ENCODE measurements around the gene TMEM120B. TPM values are rescaled to one million over a fixed set of nuclear protein-coding genes. Genes with fewer than 3 reads are reported as not detected.
A peak's percentile ranks its signal among the peaks of the same experiment; 100 is the strongest.

TMEM120B gene
- total and polyA plus RNA-seq, 2 experiments from 2014 or later, result 5.5 to 9.5 TPM

DNA sequence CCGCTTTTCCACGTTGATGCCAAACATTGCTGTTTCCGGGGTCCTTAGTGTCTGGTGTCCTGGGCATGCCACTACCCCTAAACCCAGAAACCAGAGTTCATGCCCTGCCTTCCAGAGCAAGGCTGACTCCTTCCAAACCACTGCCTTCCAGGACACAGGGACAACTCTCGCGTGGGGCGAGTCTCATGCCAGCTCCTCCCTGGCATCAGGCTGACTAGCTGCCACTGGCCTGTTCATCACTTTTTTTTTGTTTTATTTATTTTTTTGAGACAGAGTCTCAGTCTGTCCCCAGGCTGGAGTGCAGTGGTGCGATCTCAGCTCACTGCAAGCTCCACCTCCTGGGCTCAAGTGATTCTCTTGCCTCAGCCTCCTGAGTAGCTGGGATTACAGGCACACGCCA, 96.1 kb downstream of the TMEM120B start:
- H3K36me3 ChIP-seq (replicated peaks; ENCODE audit: insufficient read depth, low read depth), result no peaks in the 10 kb centered on the region
- no peaks in the 10 kb centered on the region for H3K9me3 ChIP-seq (ENCODE audit: low read depth)
- no peak overlapping the region for H2AFZ ChIP-seq
- no peak for DNase-seq (ENCODE audit: low spot score)
- 95% methylated on average over 8 of the region's 8 CpGs for WGBS (ENCODE audit: low lambda C conversion rate, missing lambda C conversion rate)
- no peak overlapping the region for H3K4me2 ChIP-seq
- H3K79me2 ChIP-seq, result peaks cover 91% of the 10 kb centered on the region
- H3K4me1 ChIP-seq (ENCODE audit: insufficient read depth), result peaks cover 43% of the 10 kb centered on the region
- no peaks in the 10 kb centered on the region for H3K9me2 ChIP-seq (replicated peaks; ENCODE audit: insufficient read depth)
- H3K4me3 ChIP-seq, result no peak overlapping the region
- peaks cover 39% of the 10 kb centered on the region for H4K20me1 ChIP-seq (ENCODE audit: insufficient read depth, poor library complexity, severe bottlenecking)
- H3K27me3 ChIP-seq, result no peaks in the 10 kb centered on the region
- H3K27ac ChIP-seq, result no peak overlapping the region
- no peak for TF ChIP-seq EZH2phosphoT487 (IDR thresholded peaks at IDR 0.05; ENCODE audit: low read depth, severe bottlenecking, unreplicated experiment)
- no peak for TF ChIP-seq EZH2 (IDR thresholded peaks at IDR 0.05; ENCODE audit: borderline replicate concordance)
- TF ChIP-seq, protein P1, sequence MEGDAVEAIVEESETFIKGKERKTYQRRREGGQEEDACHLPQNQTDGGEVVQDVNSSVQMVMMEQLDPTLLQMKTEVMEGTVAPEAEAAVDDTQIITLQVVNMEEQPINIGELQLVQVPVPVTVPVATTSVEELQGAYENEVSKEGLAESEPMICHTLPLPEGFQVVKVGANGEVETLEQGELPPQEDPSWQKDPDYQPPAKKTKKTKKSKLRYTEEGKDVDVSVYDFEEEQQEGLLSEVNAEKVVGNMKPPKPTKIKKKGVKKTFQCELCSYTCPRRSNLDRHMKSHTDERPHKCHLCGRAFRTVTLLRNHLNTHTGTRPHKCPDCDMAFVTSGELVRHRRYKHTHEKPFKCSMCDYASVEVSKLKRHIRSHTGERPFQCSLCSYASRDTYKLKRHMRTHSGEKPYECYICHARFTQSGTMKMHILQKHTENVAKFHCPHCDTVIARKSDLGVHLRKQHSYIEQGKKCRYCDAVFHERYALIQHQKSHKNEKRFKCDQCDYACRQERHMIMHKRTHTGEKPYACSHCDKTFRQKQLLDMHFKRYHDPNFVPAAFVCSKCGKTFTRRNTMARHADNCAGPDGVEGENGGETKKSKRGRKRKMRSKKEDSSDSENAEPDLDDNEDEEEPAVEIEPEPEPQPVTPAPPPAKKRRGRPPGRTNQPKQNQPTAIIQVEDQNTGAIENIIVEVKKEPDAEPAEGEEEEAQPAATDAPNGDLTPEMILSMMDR (IDR thresholded peaks at IDR 0.05; ENCODE audit: poor library complexity), result no peak

- peaks cover 45% of the 10 kb centered on the region for H3K4me1 ChIP-seq (ENCODE audit: insufficient read depth)
- H3K9me2 ChIP-seq (replicated peaks; ENCODE audit: insufficient read depth), result no peaks in the 10 kb centered on the region
- peaks cover 44% of the 10 kb centered on the region for H4K20me1 ChIP-seq (ENCODE audit: insufficient read depth, poor library complexity, severe bottlenecking)
- no peak overlapping the region for H3K27ac ChIP-seq
- no peaks in the 10 kb centered on the region for H3K9me3 ChIP-seq (ENCODE audit: low read depth)
- DNase-seq (ENCODE audit: low spot score), result no peak
- TF ChIP-seq EZH2phosphoT487 (IDR thresholded peaks at IDR 0.05; ENCODE audit: low read depth, severe bottlenecking, unreplicated experiment), result no peak
- TF ChIP-seq, protein P1 (IDR thresholded peaks at IDR 0.05; ENCODE audit: poor library complexity), result no peak
- TF ChIP-seq EZH2 (IDR thresholded peaks at IDR 0.05; ENCODE audit: borderline replicate concordance), result no peak
- 94% methylated on average over 27 of the region's 27 CpGs for whole genome bisulfite sequencing (ENCODE audit: low lambda C conversion rate, missing lambda C conversion rate)
- no peaks in the 10 kb centered on the region for H3K27me3 ChIP-seq
- H3K4me2 ChIP-seq, result no peak overlapping the region
- no peak overlapping the region for H2AFZ ChIP-seq
- H3K36me3 ChIP-seq (replicated peaks; ENCODE audit: insufficient read depth, low read depth), result no peaks in the 10 kb centered on the region
- no peak overlapping the region for H3K4me3 ChIP-seq
- peaks cover 95% of the 10 kb centered on the region for H3K79me2 ChIP-seq
Measured at GRCh38 chr12:121809712-121810116, 97.2 kb downstream of the TMEM120B start.

DNA sequence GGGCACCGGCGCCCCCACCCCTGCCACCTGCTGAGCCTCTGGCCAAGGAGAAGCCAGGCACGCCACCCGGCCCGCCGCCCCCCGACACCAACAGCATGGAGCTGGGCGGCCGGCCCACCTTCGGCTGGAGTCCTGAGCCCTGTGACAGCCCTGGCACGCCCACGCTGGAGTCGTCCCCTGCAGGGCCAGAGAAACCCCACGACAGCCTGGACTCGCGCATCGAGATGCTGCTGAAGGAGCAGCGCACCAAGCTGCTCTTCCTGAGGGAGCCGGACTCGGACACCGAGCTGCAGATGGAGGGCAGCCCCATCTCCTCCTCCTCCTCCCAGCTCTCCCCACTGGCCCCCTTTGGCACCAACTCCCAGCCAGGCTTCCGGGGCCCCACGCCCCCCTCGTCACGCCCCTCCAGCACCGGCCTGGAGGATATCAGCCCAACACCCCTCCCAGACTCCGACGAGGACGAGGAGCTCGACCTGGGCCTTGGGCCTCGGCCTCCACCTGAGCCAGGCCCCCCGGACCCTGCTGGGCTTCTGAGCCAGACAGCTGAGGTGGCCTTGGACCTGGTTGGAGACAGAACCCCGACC, 97.8 kb downstream of the TMEM120B start:
- H2AFZ ChIP-seq, result no peak overlapping the region
- no peak overlapping the region for H3K27ac ChIP-seq
- H4K20me1 ChIP-seq (ENCODE audit: insufficient read depth, poor library complexity, severe bottlenecking), result peaks cover 44% of the 10 kb centered on the region
- 91% methylated on average over 26 of the region's 33 CpGs for WGBS (ENCODE audit: low lambda C conversion rate, missing lambda C conversion rate)
- TF ChIP-seq, protein P1 (IDR thresholded peaks at IDR 0.05; ENCODE audit: poor library complexity), result no peak
- no peak for TF ChIP-seq EZH2 (IDR thresholded peaks at IDR 0.05; ENCODE audit: borderline replicate concordance)
- no peak for TF ChIP-seq EZH2phosphoT487 (IDR thresholded peaks at IDR 0.05; ENCODE audit: low read depth, severe bottlenecking, unreplicated experiment)
- H3K9me3 ChIP-seq (ENCODE audit: low read depth), result no peaks in the 10 kb centered on the region
- DNase-seq (ENCODE audit: low spot score), result no peak
- H3K4me2 ChIP-seq, result peak overlapping the region; percentile 99
- H3K9me2 ChIP-seq (replicated peaks; ENCODE audit: insufficient read depth), result no peaks in the 10 kb centered on the region
- H3K36me3 ChIP-seq (replicated peaks; ENCODE audit: insufficient read depth, low read depth), result no peaks in the 10 kb centered on the region
- no peaks in the 10 kb centered on the region for H3K27me3 ChIP-seq
- H3K79me2 ChIP-seq, result peaks cover 95% of the 10 kb centered on the region
- H3K4me1 ChIP-seq (ENCODE audit: insufficient read depth), result peaks cover 45% of the 10 kb centered on the region
- no peak overlapping the region for H3K4me3 ChIP-seq
